ACHN (cell line): ENCODE results near the gene LDHD.

Experiments used
- DNase-seq: peaks from one replicate; pipeline ENCODE4 v3.0.0-alpha.2; 2015
- in situ Hi-C: cut with HindIII; loops from 2 replicates; pipeline ENCODE4 v1.10.0; 2017; ENCODE audit warnings: low sequenced_read_pairs, low pct_ligation_motif_present, low pct_unique_long_range_greater_than_20kb

The LDHD gene

DNA sequence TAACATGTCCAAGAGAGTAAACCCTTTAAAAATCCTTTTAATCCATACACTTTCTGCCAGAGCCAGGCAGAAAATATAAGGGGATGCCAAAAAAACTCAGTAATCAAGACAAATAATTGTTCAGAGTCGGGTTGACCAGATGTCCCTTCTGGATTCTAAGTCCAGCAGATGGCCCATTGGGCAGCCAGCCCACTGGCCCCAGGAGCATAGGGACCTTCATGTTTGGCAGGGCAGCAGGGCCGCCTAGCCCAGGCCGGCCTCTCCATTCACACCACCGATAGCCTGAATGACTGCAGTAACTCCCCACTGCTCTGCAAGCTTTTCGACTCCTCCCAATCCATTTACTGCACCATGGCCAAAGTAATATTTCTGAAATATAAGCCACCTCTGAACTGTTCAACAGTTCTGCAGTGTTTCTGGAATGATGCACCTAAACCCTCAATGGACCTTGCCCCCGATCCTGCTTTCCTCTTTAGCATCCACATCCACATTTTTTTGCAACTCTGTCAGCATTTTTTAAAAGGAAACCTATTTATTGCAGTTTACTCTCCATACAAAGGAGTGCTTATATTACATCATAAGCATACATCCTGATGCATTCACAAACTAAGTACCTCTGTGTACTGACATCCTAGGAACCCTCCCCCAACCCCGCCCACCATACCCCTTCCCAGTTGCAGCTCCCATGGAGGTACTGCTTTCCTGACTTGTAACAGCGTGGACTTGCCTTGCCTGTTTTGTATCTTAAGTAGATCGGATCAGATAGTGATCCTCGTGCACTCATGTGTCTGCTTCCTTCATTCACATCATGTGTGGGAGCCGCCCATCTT lies 46.4 kb downstream of the LDHD start:
- in situ Hi-C loops = no loop called here
- no peak for DNase-seq

DNA sequence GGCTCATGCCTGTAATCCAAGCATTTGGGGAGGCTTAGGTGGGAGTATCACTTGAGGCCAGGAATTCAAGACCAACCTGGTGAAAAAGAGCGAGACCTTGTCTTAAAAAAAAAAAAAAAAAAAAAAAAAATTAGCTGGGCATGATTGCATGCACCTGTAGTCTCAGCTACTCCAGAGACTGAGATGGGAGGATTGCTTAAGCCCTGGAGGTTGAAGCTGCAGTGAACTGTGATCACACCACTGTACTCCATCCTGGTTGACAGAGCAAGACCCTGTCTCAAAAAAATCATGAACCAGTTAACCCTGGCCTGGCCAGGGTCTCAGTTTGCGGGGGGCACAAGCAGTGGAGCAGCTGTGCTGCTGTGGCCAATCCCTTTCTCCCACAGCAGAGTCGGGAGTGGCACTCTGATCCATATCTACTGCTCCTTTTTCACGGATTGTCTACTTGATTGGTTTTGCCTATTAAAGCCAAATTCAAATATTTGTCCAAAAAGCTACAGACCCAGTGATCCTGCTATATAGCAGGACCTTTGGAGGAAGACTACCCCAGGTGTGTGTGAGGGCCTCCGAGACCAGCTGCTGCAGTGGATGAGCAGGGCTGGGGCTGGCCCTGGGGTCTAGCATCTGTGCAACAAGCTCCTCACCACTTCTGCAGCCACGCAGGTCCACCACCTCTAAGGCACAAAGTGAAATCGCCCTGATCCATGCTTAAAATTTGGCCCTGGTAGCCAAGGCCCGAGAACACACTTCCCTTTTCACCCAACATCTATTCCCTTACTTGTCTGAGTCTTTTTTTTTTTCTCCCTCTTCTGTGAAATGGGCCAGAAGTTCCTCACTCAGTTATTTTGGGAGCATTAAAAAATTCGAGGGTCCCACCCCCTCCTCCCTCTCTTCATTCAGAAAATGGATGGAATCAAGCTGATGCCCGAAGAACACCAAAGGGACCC lies 48.2 kb downstream of the LDHD start:
- in situ Hi-C loops = no loop called here
- DNase-seq = no peak

DNA sequence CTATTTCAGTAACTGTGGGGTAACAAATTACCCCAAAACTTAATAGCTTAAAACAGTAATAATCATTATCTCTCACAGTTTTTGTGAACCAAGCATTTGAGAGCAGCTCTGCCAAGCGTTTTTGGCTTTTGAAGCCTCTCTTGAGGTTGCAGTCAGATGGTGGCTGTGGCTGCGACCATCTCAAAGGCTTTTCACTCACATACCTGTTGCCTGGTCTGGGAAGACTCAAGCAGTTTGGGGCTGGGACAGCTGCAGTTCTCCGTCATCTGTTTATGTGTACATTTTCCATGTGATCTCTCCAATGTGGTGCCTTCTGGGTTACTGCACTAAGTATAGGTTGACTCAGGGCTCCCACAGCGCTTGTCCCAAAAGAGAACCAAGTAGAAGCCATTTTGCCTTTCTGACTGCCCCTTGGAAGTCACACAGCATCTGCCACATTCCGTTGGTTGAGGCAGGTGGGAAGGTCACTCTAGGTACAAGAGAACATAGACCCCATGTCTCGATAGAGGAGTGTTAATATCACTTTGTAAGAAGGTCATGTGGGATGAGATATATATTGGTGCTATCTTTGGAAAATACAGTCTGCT lies 49.6 kb downstream of the LDHD start:
- in situ Hi-C loops = no loop called here

DNA sequence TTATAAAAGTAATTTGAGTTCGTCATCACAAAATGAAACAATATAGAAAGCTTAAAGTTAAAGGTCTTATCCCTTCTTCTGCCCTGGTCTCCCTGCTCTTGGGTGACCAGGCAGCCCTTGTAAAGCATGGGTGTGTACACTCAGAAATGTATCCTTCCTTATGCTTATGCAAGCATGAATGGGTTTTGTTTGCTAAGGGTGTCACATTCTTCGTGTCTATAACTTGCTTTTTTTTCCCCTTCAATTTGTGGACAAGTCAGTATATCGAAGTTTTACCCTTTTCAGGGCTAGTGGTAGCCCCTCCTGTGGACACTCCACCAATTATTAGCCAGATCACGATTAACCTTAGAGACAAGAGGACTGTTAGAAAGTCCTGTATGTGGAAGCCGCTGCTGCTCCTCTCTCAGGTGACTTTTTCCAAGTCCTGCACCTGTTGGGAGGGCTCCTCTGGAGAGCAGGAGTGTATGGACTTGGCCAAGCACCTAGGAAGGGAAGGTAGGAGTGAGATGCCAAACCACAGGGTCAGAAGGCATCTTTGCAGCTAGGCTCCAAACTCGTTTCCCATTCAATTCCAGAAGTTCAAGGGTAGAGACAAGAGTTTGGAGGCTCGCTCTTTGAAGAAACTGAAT lies 50.9 kb downstream of the LDHD start:
- no peak for DNase-seq
- in situ Hi-C loops = no loop called here

More for the DNA sequence above, 49.6 kb downstream of the LDHD start:
- DNase-seq = no peak

DNA sequence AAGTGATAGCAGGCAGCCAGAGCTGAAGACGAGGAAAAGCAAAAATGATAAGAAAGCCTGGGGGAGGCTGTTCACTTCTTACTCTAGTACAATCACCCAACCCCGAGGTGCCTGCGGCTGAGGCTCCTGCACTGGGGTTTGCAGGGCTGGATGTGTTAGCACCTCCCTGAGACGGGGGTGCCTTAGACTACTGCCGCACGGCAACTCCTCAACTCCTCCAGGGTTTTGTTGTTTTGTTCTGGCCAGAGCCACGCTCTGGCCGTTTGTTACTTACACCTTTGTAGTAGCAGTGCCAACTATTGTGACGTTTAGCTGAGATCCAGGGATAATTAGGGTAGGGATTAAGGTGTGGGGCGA lies 51.5 kb downstream of the LDHD start:
- in situ Hi-C loops = no loop called here
- no peak for DNase-seq

DNA sequence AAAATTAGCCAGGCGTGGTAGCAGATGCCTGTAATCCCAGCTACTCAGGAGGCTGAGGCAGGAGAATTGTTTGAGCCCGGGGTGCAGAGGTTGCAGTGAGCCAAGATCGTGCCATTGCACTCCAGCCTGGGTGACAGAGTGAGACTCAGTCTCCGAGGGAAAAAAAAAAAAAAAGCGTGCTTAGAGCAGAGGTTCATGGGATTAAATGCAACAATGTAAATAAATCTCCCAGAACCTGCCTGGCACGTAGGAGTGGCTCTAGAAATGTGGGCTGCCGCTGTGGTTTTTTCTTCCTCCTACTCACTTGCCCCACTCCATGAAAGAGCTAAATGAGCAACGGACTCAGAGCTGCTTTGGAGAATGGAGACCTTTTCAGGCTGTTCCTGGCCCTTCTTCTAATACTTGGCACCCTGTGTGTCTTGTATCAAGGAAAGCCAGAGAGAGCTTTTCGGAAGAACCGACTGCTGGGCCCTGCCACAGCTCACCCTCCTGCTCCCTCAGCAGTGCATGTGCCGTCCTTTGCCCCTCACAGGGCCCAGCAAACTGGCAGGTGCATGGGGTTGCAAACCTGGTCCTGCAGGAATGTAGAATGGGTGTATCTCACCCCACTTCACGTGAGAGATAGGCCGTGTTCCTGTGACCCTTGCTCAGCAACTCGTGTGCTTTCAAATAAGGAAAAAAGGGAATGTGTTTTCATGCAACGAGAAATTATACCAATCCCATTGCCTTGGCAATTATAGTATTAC lies 52.0 kb downstream of the LDHD start:
- in situ Hi-C loops = no loop called here
- DNase-seq = no peak

DNA sequence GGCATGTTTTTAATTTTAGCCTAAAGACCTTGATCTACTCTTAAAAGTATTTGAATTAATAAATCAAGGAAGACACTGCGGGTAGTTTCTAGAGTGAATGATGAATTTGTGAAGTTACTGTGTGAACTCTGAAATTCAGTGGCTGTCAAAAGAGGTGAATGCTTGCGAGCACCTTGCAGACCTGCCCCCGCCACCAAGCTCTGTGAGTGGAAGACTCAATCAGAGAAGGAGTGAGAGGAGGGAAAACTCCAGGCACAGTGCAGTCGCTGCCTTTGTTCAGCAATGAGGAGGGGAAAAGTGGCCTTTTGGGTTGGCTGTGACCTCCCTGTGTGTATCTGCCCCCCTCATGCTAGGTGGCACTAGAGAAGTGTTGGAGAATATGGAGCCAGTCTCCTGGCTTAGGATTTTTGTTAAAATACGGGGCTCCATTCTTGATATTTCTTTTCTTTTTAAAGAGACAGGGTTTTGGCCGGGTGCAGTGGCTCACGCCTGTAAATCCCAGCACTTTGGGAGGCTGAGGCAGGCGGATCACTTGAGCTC lies 53.0 kb downstream of the LDHD start:
- DNase-seq = no peak
- in situ Hi-C loops = no loop called here

DNA sequence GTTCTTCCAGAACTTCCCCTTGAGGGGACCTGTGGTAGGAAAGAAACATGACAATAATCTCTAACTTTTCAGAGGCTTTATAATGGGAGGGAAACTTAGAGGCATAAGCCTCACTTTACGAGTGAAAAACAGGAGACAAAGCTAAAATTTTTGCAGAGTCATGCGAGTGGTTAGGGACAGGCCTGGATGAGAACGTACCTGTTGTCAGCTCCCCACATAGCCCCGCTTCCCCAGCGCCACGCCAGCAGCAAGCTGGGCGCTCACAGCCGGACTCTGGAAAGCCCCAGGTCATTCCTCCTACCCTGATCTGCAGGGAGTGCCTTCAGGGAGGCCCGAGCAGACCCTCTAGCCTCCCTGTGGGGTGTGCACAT lies 53.6 kb downstream of the LDHD start:
- DNase-seq = no peak
- in situ Hi-C loops = no loop called here

DNA sequence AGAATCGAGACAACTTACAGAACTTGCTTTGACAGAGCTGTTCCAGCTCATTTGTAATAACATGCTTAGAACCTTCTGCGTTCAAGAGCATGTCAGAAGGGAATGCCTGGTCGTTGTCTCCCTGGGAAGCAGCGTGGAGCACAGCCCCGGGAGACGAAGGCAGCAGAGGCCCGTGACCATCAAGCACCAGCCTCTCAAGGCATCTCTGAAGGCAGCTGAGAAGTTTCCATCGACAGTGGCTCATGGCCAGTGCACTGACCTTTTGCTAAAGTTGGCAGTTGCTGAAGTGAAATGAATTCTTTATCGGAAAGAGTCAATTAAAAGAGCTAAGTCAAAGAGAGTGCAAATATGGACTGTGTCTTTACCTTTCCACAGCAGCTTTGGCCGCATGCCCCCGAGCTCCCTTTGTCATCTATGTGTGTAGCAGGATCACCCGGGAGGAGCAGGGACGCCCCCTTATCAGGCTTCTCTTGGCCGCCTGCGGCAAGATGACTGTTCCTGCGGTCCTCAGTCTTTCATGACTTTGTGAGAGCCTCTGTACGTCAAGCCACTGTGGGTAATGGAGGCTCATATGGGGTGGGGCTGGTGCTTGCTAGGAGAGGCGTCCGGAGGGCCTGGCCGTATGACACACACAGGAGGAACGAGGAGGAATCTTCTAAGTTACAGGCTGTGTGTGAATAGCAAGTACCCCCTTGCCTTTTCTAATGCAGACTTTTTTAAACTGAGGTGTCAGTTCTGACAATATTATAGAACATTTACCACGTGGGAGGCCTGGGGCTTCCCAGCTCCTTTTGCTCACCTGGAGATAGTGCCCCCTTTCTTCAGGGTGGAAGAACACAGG lies 54.2 kb downstream of the LDHD start:
- DNase-seq = no peak
- in situ Hi-C loops = no loop called here
